H1 (cell line): ENCODE data around the gene RPL32.
A peak's percentile ranks its signal among the peaks of the same experiment; 100 is the strongest.

Experiments
- GABPA ChIP-seq: IDR thresholded peaks from 2 replicates; pipeline ENCODE4 v1.6.1; 2011; ENCODE audit warnings: mild to moderate bottlenecking, low read length, moderate library complexity, borderline replicate concordance; ENCODE audit not compliant: insufficient read depth
- HDAC6 ChIP-seq: IDR thresholded peaks from one replicate; pipeline ENCODE4 v1.7.1; 2012; ENCODE audit warnings: low read depth, mild to moderate bottlenecking, inconsistent platforms, low read length, moderate library complexity
- POLR2A ChIP-seq, 2 experiments: IDR thresholded peaks; 1 replicate in 1 of 2; 2 replicates in 1 of 2; pipeline ENCODE4 v1.6.1; 2011; ENCODE audit warnings: low read depth in 2 of 2, low read length in 2 of 2, mild to moderate bottlenecking in 2 of 2; ENCODE audit errors: control extremely low read depth in 1 of 2
- POLR2AphosphoS5 ChIP-seq: IDR thresholded peaks from 2 replicates; pipeline ENCODE4 v1.6.1; 2011; ENCODE audit warnings: low read depth, low read length
- RNF2 ChIP-seq: fragments of 200-900, 300-1000 bp; sonication (generic); IDR thresholded peaks from 2 replicates; pipeline ENCODE4 v1.7.1; 2016; ENCODE audit warnings: borderline replicate concordance, low read depth, mild to moderate bottlenecking, antibody characterized with exemption, low read length; ENCODE audit not compliant: poor library complexity, severe bottlenecking; ENCODE audit errors: missing control alignments
- SRF ChIP-seq: IDR thresholded peaks from 2 replicates; pipeline ENCODE4 v1.6.1; 2011; ENCODE audit warnings: mild to moderate bottlenecking, low read depth, low read length, moderate library complexity
- TF ChIP-seq, protein P1 (sequence below): IDR thresholded peaks from 2 replicates; pipeline ENCODE4 v1.6.1; 2011; ENCODE audit warnings: low read length, improper control_type of control experiment
- TF ChIP-seq, protein P2 (sequence below), 3 experiments: IDR thresholded peaks; 1 replicate in 2 of 3; 2 replicates in 1 of 3; pipeline versions ENCODE4 v1.5.1 to v1.6.1; 2011; ENCODE audit warnings: low read length in 3 of 3, mild to moderate bottlenecking in 3 of 3, inconsistent platforms in 2 of 3, low read depth in 1 of 3, moderate library complexity in 1 of 3; ENCODE audit not compliant: insufficient read depth in 1 of 3; ENCODE audit errors: control extremely low read depth in 1 of 3

DNA sequence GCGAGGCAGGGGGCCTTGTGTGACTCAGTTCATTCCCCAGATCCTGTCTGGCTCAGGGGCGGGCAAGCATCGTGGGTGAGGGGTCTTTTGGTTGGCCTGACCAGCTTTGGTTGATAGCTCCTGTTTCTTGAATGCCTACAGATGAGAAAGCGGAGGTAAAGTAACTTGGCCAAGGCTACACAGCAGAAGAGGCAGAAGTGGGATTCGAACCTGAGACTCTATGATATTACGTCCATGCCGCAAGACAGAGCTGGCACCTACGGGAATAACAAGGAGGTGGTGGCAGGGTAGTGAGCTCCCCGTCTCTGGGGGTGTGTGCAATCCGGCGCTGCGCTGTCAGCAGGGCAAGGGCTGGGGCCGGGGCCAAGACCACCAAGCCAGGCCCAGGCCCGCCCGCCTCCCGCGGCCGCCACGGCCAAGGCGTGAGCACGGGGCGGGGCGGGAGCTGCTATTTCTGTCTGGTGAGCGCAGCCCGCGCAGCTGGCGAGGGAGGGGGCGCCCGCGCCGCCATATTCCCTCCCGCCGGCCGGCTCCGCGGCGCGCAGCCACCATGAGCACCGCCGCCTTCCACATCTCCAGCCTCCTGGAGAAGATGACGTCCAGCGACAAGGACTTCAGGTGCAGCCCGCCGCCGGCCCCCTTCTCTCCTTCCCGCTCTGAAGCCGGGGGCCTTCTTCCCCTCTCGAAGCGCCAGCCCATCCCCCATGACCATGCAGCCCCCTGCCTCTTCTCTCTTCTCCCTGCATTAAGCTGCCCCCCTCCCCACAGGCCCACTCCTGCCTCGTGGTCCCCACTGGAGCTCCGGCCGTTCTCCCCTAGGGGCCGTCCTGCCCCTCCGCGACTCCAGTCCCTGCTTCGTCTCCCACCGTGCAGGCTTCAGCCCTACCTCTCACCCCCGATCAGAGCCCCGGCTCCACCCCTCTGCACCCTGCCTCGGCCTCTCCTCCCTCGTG lies 44.9 kb downstream of the RPL32 start, which contains the start of gene CAND2:
- TF ChIP-seq, protein P1, sequence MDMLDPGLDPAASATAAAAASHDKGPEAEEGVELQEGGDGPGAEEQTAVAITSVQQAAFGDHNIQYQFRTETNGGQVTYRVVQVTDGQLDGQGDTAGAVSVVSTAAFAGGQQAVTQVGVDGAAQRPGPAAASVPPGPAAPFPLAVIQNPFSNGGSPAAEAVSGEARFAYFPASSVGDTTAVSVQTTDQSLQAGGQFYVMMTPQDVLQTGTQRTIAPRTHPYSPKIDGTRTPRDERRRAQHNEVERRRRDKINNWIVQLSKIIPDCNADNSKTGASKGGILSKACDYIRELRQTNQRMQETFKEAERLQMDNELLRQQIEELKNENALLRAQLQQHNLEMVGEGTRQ: no peak
- TF ChIP-seq POLR2AphosphoS5: no peak
- TF ChIP-seq, protein P2, sequence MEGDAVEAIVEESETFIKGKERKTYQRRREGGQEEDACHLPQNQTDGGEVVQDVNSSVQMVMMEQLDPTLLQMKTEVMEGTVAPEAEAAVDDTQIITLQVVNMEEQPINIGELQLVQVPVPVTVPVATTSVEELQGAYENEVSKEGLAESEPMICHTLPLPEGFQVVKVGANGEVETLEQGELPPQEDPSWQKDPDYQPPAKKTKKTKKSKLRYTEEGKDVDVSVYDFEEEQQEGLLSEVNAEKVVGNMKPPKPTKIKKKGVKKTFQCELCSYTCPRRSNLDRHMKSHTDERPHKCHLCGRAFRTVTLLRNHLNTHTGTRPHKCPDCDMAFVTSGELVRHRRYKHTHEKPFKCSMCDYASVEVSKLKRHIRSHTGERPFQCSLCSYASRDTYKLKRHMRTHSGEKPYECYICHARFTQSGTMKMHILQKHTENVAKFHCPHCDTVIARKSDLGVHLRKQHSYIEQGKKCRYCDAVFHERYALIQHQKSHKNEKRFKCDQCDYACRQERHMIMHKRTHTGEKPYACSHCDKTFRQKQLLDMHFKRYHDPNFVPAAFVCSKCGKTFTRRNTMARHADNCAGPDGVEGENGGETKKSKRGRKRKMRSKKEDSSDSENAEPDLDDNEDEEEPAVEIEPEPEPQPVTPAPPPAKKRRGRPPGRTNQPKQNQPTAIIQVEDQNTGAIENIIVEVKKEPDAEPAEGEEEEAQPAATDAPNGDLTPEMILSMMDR (IDR thresholded peaks at IDR 0.05; ENCODE audit: control extremely low read depth in 1 of 3, insufficient read depth in 1 of 3, low read depth in 1 of 3, low read length in 3 of 3): no peak
- no peak for TF ChIP-seq SRF
- TF ChIP-seq HDAC6: no peak
- peak in 1 of 2 experiments; percentile 38; a peak in 1 of 3 replicates for TF ChIP-seq POLR2A (IDR thresholded peaks at IDR 0.05; ENCODE audit: control extremely low read depth in 1 of 2, low read depth in 2 of 2, low read length in 2 of 2)
- TF ChIP-seq GABPA: no peak
- TF ChIP-seq RNF2: no peak
